ENCODE measurements around the gene AMOTL2.

The AMOTL2 gene

GRCh38 chr3:134380249-134380648 lies 6.0 kb upstream of the AMOTL2 start:
- no peak for DNase-seq (ENCODE audit: low read depth, low spot score)

GRCh38 chr3:134378818-134379217 lies 4.6 kb upstream of the AMOTL2 start:
- DNase-seq (ENCODE audit: low read depth, low spot score) = no peak

GRCh38 chr3:134378384-134378783 lies 4.1 kb upstream of the AMOTL2 start:
- DNase-seq (ENCODE audit: low read depth, low spot score) = no peak

GRCh38 chr3:134377896-134378295 lies 3.6 kb upstream of the AMOTL2 start:
- no peak for DNase-seq (ENCODE audit: low read depth, low spot score)

- no peak for DNase-seq (ENCODE audit: low read depth, low spot score)
These were observed 2.7 kb upstream of the AMOTL2 start for GRCh38 chr3:134376786-134377426.

- DNase-seq (ENCODE audit: low read depth, low spot score) = no peak
These were observed 2.1 kb upstream of the AMOTL2 start for GRCh38 chr3:134376385-134376765.

- DNase-seq (ENCODE audit: low read depth, low spot score) = no peak
These were observed 1.5 kb upstream of the AMOTL2 start for GRCh38 chr3:134375582-134376384.

GRCh38 chr3:134374791-134375581 lies 739 bp upstream of the AMOTL2 start:
- DNase-seq (ENCODE audit: low read depth, low spot score) = no peak

- DNase-seq (ENCODE audit: low read depth, low spot score) = peak; percentile 79
These were observed 759 bp downstream of the AMOTL2 start for GRCh38 chr3:134373271-134374104.

- no peak for DNase-seq (ENCODE audit: low read depth, low spot score)
These were observed 1.6 kb downstream of the AMOTL2 start for GRCh38 chr3:134372396-134373270.

- no peak for DNase-seq (ENCODE audit: low read depth, low spot score)
These were observed 2.5 kb downstream of the AMOTL2 start for GRCh38 chr3:134371542-134372324.

GRCh38 chr3:134370611-134371531 lies 3.4 kb downstream of the AMOTL2 start:
- DNase-seq (ENCODE audit: low read depth, low spot score) = no peak

GRCh38 chr3:134369861-134370596 lies 4.2 kb downstream of the AMOTL2 start:
- DNase-seq (ENCODE audit: low read depth, low spot score) = no peak

- DNase-seq (ENCODE audit: low read depth, low spot score) = no peak
These were observed 5.0 kb downstream of the AMOTL2 start for GRCh38 chr3:134369231-134369741.

- no peak for DNase-seq (ENCODE audit: low read depth, low spot score)
These were observed 5.5 kb downstream of the AMOTL2 start for GRCh38 chr3:134368751-134369105.

GRCh38 chr3:134367869-134368750 lies 6.1 kb downstream of the AMOTL2 start:
- DNase-seq (ENCODE audit: low read depth, low spot score) = no peak

Measured in smooth muscle cell of the brain vasculature (primary cell).